Activated CD4-positive, CD25-positive, alpha-beta regulatory T cell (primary cell): Measurements from ENCODE around the gene RABL3.
"Not testable (repeated sequence)": the region's sequence is repeated elsewhere in the genome, so short reads cannot be mapped to it uniquely, and the experiment has no call there.

ENCODE experiments used
- DNase-seq, 4 experiments: peaks; one replicate each; lab custom pipeline; 2025; lab: John Stamatoyannopoulos, UW

RABL3 gene

GRCh38 chr3:120642368-120642948 lies 99.9 kb downstream of the RABL3 start:
- DNase-seq: no peak

GRCh38 chr3:120641696-120642246 lies 100.5 kb downstream of the RABL3 start:
- no peak for DNase-seq

GRCh38 chr3:120640231-120640630 lies 102.1 kb downstream of the RABL3 start:
- no peak for DNase-seq

GRCh38 chr3:120638820-120639219 lies 103.5 kb downstream of the RABL3 start:
- not testable (repeated sequence) for DNase-seq

GRCh38 chr3:120637851-120638559 lies 104.3 kb downstream of the RABL3 start:
- no peak for DNase-seq

GRCh38 chr3:120636795-120637401 lies 105.4 kb downstream of the RABL3 start:
- DNase-seq: no peak
